Thyroid gland (tissue), 4 donors: ENCODE results near the gene GFOD2.

Experiments used
- CTCF ChIP-seq, 6 experiments: fragments of 200-600 bp in 3 of 6; fragments of 450-650 bp in 3 of 6; sonication (generic) in 3 of 6; IDR thresholded peaks; one replicate each; pipeline ENCODE4 v1.5.1; 2016 to 2019; ENCODE audit warnings: antibody characterized with exemption in 6 of 6, mild to moderate bottlenecking in 2 of 6, inconsistent platforms in 1 of 6, moderate library complexity in 1 of 6
- POLR2A ChIP-seq, 2 donors: fragments of 450-650 bp; IDR thresholded peaks; one replicate each; pipeline ENCODE4 v1.6.1; 2017; ENCODE audit warnings: antibody characterized with exemption in 2 of 2, mild to moderate bottlenecking in 2 of 2, moderate library complexity in 1 of 2

GRCh38 chr16:67767953-67768352 is 48.8 kb upstream of the GFOD2 start:
- TF ChIP-seq CTCF (IDR thresholded peaks at IDR 0.05), result no peak
- TF ChIP-seq POLR2A (IDR thresholded peaks at IDR 0.05), result no peak
